Measurements from ENCODE around the gene ADRA2C. TPM values are rescaled to one million over a fixed set of nuclear protein-coding genes. Genes with fewer than 3 reads are reported as not detected.

The ADRA2C gene
- total and polyA plus RNA-seq, 9 of the 15 experiments (the other 6 are each of a cell fraction or from before 2014, with no cell fraction given): 0.06 to 0.58 (median 0.14) TPM; not detected in 2

GRCh38 chr4:3752022-3752421 lies 14.2 kb upstream of the ADRA2C start:
- DNase-seq (ENCODE audit: extremely low read depth in 1 of 4, low spot score in 3 of 4) (no peak), ATAC-seq (no peak), FAIRE-seq (no peak)
- Histone ChIP-seq H3K9me1 (ENCODE audit: control insufficient read depth, insufficient read depth, low read length) (no peaks in the 10 kb centered on the region), H4K20me1 (replicated peaks; ENCODE audit: control insufficient read depth, insufficient read depth, low read length) (0 out of 2 replicates have a peak, but pooled peaks cover 5% of the 10 kb centered on the region), H3K4me1 (replicated peaks in 1 of 2; ENCODE audit: control insufficient read depth in 2 of 2, insufficient read depth in 2 of 2, low read length in 2 of 2) (no peaks in the 10 kb centered on the region), H3K36me3 (ENCODE audit: control insufficient read depth, insufficient read depth, low read length) (no peaks in the 10 kb centered on the region), H3K27me3 (ENCODE audit: control insufficient read depth in 2 of 2, insufficient read depth in 2 of 2, low read length in 2 of 2) (peaks cover 15 to 81% of the 10 kb centered on the region in 2 experiments), H3K27ac (ENCODE audit: extremely low read depth, low read depth, low read length) (no peak overlapping the region), H3K4me2 (ENCODE audit: insufficient read depth, low read length) (no peak overlapping the region), H2AFZ (ENCODE audit: low read depth, low read length) (no peak overlapping the region), H3K9me3 (replicated peaks; ENCODE audit: control insufficient read depth, insufficient read depth, low read depth, low read length) (no peaks in the 10 kb centered on the region), H3K9ac (ENCODE audit: insufficient read depth in 1 of 2, low read depth in 2 of 2, low read length in 2 of 2) (no peak overlapping the region), H3K4me3 (no peak overlapping the region), H3K79me2 (ENCODE audit: control insufficient read depth, insufficient read depth, low read length) (no peaks in the 10 kb centered on the region)
- in situ Hi-C loops (cut with MboI) (no loop called here), intact Hi-C loops (cut with micrococcal nuclease) (no loop called here)
- CTCF ChIA-PET (ENCODE audit: low intra/inter-chr PET ratio): no interaction called here
- WGBS (ENCODE audit: insufficient coverage, low coverage, missing lambda C conversion rate): 3% methylated on average over 9 of the region's 9 CpGs
- TF ChIP-seq NCOR1 (IDR thresholded peaks at IDR 0.05) (no peak), MTA1 (IDR thresholded peaks at IDR 0.05; ENCODE audit: borderline replicate concordance) (no peak), ZNF395 (CRISPR knock-in tag; IDR thresholded peaks at IDR 0.05) (no peak), CBX2 (IDR thresholded peaks at IDR 0.05; ENCODE audit: insufficient read depth, low read length, poor library complexity, severe bottlenecking) (no peak), DNMT1 (IDR thresholded peaks at IDR 0.05) (no peak), POLR2H (tag; IDR thresholded peaks at IDR 0.05; ENCODE audit: low read depth) (no peak), ZNF830 (CRISPR knock-in tag; IDR thresholded peaks at IDR 0.05) (no peak), XRCC5 (IDR thresholded peaks at IDR 0.05; ENCODE audit: low read depth, low read length) (no peak), ZNF24 (IDR thresholded peaks at IDR 0.05) (no peak), NCOA4 (IDR thresholded peaks at IDR 0.05; ENCODE audit: partially characterized antibody) (no peak), ZKSCAN8 (CRISPR knock-in tag; IDR thresholded peaks at IDR 0.05) (no peak), BRD9 (IDR thresholded peaks at IDR 0.05; ENCODE audit: low read depth, partially characterized antibody) (no peak), NBN (IDR thresholded peaks at IDR 0.05; ENCODE audit: low read depth) (no peak), SETDB1 (IDR thresholded peaks at IDR 0.05; ENCODE audit: low read length) (no peak), COPS2 (conservative IDR thresholded peaks at IDR 0.05) (no peak), MEF2A (IDR thresholded peaks at IDR 0.05; ENCODE audit: control insufficient read depth, low read depth, low read length) (no peak)
- TF ChIP-seq, protein P1, sequence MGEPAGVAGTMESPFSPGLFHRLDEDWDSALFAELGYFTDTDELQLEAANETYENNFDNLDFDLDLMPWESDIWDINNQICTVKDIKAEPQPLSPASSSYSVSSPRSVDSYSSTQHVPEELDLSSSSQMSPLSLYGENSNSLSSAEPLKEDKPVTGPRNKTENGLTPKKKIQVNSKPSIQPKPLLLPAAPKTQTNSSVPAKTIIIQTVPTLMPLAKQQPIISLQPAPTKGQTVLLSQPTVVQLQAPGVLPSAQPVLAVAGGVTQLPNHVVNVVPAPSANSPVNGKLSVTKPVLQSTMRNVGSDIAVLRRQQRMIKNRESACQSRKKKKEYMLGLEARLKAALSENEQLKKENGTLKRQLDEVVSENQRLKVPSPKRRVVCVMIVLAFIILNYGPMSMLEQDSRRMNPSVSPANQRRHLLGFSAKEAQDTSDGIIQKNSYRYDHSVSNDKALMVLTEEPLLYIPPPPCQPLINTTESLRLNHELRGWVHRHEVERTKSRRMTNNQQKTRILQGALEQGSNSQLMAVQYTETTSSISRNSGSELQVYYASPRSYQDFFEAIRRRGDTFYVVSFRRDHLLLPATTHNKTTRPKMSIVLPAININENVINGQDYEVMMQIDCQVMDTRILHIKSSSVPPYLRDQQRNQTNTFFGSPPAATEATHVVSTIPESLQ (CRISPR knock-in tag; IDR thresholded peaks at IDR 0.05): no peak
- TF ChIP-seq, protein P2, sequence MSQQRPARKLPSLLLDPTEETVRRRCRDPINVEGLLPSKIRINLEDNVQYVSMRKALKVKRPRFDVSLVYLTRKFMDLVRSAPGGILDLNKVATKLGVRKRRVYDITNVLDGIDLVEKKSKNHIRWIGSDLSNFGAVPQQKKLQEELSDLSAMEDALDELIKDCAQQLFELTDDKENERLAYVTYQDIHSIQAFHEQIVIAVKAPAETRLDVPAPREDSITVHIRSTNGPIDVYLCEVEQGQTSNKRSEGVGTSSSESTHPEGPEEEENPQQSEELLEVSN (IDR thresholded peaks at IDR 0.05; ENCODE audit: borderline replicate concordance in 1 of 2, extremely low read depth in 1 of 2, insufficient read depth in 1 of 2, insufficient read length in 1 of 2, low read depth in 1 of 2, low read length in 1 of 2, poor library complexity in 1 of 2, severe bottlenecking in 1 of 2): no peak
- POLR2A ChIA-PET: interaction anchor here (0.7 kb wide), 1 partner anchor 13 kb away, joined by 4 read pairs; no protein-coding TSS in a partner anchor
- no TSS peak for BruUV-seq (replicated peaks)

All from K562 (cell line).